ENCODE measurements around the gene NR3C1. TPM values are rescaled to one million over a fixed set of nuclear protein-coding genes. Genes with fewer than 3 reads are reported as not detected.
A peak's percentile ranks its signal among the peaks of the same experiment; 100 is the strongest.

NR3C1 gene
- total RNA-seq, 2 donors from 2014 or later = 166 to 182 TPM

DNA sequence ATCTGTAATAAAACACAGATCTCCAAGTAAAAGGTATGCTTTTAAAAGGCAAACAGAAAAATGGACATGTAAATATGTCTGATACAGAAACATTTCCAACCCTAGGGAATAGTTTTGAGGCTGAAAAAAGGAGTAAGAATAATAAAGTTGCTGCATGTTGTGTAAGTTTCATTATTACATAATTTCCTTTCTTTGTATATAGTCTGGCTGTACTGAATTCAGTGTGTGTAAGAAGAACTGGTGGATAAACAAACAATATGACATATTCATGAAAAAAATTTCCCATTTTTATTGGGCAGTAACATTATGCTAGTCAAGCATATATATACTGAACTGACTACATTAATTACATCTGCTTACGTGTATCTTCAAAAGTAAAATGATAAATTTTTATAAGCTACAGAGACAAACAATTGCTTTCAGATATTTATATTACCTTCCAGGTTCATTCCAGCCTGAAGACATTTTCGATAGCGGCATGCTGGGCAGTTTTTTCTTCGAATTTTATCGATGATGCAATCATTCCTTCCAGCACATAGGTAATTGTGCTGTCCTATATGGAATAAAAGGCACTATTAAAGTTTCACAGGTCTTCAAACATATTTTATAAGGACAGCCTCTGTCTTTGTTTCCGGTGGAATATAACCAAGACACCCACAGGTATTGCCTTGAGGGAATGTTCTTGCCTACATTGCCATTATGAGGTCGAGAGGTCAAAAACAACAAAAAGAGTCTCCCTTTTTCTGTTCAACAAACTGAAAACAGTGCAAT, 93.6 kb downstream of the NR3C1 start:
- DNase-seq (ENCODE audit: low spot score) = no peak
- peaks cover 59 to 60% of the 10 kb centered on the region in 2 donors for H3K4me1 Mint-ChIP-seq (ENCODE audit: low read depth in 2 of 2)
- peaks cover 57% of the 10 kb centered on the region for H3K36me3 Mint-ChIP-seq
- H3K9me3 Mint-ChIP-seq = no peaks in the 10 kb centered on the region
- H3K4me3 Mint-ChIP-seq = peak overlapping the region; percentile 8
- H3K27me3 Mint-ChIP-seq = no peaks in the 10 kb centered on the region
- peak overlapping the region; percentile 61 to 66 for H3K27ac Mint-ChIP-seq
- peak in 1 of 2 donors; percentile 44 for ATAC-seq

DNA sequence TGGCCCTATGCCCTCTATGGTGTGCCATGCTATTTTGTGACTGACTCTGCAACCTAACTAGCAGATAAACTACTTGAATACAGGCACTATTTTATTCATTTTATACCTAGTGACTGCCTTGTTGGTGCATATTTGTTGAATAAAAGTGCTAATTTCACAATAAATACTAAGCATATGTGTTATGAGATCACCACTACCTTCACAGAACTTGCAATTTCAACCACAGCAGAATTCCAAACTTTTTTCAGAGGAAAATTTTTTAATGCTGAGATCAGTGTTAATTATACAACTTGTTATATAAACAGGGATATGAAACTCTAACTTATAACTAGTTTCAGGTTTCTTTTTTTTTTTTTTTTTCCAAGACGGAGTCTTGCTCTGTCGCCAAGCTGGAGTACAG, 94.8 kb downstream of the NR3C1 start:
- Mint-ChIP-seq H3K9me3 (no peaks in the 10 kb centered on the region), H3K36me3 (peaks cover 62% of the 10 kb centered on the region), H3K27ac (peak overlapping the region; percentile 4 to 45), H3K4me1 (ENCODE audit: low read depth in 2 of 2) (peaks cover 63% of the 10 kb centered on the region in 2 donors), H3K27me3 (no peaks in the 10 kb centered on the region), H3K4me3 (no peak overlapping the region)
- DNase-seq (ENCODE audit: low spot score) (no peak), ATAC-seq (no peak)

DNA sequence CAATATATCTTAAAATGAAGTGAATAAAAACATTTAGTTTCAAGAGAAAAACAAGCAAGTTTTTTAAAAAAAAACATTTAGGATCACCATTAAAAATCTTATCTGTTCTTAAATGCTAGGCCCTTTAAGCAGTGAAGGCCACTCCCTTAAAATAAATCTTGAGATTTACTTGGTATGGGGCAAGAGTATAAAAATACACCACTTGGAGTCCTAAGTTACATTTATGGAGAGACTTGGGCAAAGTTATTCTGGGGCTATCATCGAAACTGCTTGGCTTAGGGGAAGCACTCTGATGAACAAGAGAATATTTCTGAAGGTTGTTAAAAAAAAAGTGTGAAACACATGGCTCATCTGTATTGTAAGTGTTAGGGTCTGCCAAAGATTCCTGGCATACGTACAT, 97.4 kb downstream of the NR3C1 start:
- H3K27ac Mint-ChIP-seq = peak overlapping the region in 1 of 2 donors; percentile 15

DNA sequence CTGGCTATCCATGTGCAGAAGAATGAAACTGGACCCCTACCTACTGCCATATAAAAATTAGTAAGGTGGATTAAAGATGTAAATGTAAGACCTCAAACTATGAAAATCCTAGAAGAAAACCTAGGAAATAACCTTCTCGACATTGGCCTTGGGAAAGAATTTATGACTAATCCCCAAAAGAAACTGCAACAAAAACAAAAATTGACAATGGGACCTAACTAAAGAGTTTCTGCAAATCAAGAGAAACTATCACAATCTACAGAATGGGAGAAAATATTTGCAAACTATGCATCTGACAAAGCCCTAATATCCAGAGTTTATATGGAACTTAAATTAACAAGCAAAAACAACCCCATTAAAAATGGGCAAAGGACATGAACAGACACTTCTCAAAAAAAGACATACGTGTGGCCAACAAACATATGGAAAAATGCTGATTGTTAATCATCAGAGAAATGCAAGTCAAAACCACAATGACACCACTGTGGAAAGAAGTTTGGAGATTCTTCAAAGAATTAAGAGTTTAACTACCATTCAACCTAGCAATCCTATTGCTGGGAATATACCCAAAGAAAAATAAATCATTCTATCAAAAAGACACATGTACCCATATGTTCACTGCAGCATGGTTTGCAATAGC, 98.5 kb downstream of the NR3C1 start:
- H3K36me3 Mint-ChIP-seq = peaks cover 45% of the 10 kb centered on the region
- H3K4me3 Mint-ChIP-seq = no peak overlapping the region
- H3K27me3 Mint-ChIP-seq = no peaks in the 10 kb centered on the region
- H3K4me1 Mint-ChIP-seq (ENCODE audit: low read depth in 2 of 2) = peaks cover 44 to 55% of the 10 kb centered on the region in 2 donors
- H3K27ac Mint-ChIP-seq = peak overlapping the region; percentile 9 to 74
- no peaks in the 10 kb centered on the region for H3K9me3 Mint-ChIP-seq
- DNase-seq (ENCODE audit: low spot score) (no peak), ATAC-seq (no peak)

More for the DNA sequence above, 97.4 kb downstream of the NR3C1 start:
- Mint-ChIP-seq H3K4me1 (ENCODE audit: low read depth in 2 of 2) (peaks cover 51 to 53% of the 10 kb centered on the region in 2 donors), H3K4me3 (no peak overlapping the region), H3K36me3 (peaks cover 43% of the 10 kb centered on the region), H3K9me3 (no peaks in the 10 kb centered on the region), H3K27me3 (no peaks in the 10 kb centered on the region)
- DNase-seq (ENCODE audit: low spot score) (no peak), ATAC-seq (no peak)

DNA sequence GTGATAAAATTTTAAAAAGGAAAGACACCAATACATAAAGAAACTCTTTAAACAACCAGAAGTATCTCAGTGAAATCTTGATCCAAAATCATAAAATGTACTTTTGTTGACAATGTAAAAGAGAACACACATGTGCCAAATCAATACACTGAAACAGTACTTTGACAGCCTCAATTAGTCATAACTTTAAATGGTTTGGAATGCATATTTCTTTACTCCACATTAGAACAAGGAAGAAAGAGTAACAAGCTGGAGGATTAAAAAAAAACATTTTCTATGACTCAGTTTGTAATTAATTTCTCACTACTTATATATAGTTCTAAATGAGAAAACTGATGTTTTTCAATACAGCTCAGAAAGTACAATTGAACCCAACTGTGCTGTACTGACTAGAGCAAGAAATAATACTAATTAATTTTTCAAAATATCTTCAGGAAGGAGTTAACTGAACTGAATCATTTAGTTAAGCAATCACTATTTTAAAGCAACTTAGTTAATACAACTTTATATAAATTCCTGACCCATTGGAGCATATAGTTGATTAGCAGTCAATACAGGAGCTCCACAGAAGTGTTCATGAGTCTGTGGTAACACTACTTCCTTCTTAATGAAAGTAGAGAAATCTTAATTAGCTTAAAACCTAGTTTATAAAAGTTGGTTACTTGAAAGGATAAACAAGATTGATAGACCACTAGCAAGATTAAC, 101.0 kb downstream of the NR3C1 start:
- H3K9me3 Mint-ChIP-seq = no peaks in the 10 kb centered on the region
- H3K27ac Mint-ChIP-seq = peak overlapping the region in 1 of 2 donors; percentile 19
- no peaks in the 10 kb centered on the region for H3K27me3 Mint-ChIP-seq
- no peak overlapping the region for H3K4me3 Mint-ChIP-seq
- H3K36me3 Mint-ChIP-seq = peaks cover 39% of the 10 kb centered on the region
- no peak for ATAC-seq
- DNase-seq (ENCODE audit: low spot score) = no peak
- H3K4me1 Mint-ChIP-seq (ENCODE audit: low read depth in 2 of 2) = peaks cover 27 to 46% of the 10 kb centered on the region in 2 donors

- ATAC-seq = no peak
- H3K36me3 Mint-ChIP-seq = peaks cover 34% of the 10 kb centered on the region
- no peak for DNase-seq (ENCODE audit: low spot score)
- H3K4me3 Mint-ChIP-seq = no peak overlapping the region
- H3K4me1 Mint-ChIP-seq (ENCODE audit: low read depth in 2 of 2) = peaks cover 8 to 28% of the 10 kb centered on the region in 2 donors
- no peak overlapping the region for H3K27ac Mint-ChIP-seq
- H3K9me3 Mint-ChIP-seq = no peaks in the 10 kb centered on the region
- no peaks in the 10 kb centered on the region for H3K27me3 Mint-ChIP-seq
Observed at GRCh38 chr5:143297756-143298155, 105.7 kb downstream of the NR3C1 start.

DNA sequence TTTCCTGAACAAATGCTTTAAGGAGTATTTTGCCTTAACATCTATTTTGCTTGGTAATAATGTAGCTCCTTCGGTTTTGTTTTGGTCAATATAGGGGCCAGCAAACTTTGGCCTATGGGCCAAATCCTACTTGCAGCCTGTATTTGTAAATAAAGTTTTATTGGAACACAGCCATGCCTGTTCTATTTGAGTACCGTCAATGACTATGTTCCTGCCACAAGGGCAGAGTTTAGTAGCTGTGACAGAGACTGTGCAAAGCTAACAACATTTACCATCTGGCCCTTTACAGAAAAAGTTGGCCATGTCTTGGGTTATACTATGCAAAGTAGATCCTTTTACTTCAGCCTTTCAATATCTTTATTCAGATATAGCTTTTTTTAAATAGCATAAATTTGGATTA, 113.4 kb downstream of the NR3C1 start:
- Mint-ChIP-seq H3K36me3 (peaks cover 38% of the 10 kb centered on the region), H3K27ac (no peak overlapping the region), H3K4me3 (no peak overlapping the region), H3K27me3 (no peaks in the 10 kb centered on the region), H3K4me1 (ENCODE audit: low read depth in 2 of 2) (peaks cover 13 to 29% of the 10 kb centered on the region in 2 donors), H3K9me3 (no peaks in the 10 kb centered on the region)
- DNase-seq (ENCODE audit: low spot score) = no peak
- no peak for ATAC-seq

DNA sequence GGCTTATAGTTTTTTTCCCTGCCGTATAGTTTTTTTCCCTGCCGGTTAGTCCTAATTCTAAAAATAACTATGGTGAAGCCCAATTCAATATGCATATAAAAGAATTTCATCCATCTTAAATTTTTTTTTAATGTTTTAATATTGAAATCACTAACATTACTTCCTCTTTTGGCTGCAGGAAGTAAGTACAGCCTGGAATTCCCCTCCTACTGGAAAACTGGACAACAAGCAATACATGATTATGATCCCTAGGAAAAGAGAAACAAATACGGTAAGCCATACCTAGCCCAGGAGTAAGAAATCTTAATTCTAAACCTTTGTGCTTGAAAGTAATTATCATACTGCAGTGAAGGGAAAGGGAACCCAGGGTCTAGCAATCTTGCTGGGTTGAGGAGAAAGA, 119.0 kb downstream of the NR3C1 start:
- Mint-ChIP-seq H3K4me3 (no peak overlapping the region), H3K4me1 (ENCODE audit: low read depth in 2 of 2) (peaks cover 6 to 24% of the 10 kb centered on the region in 2 donors), H3K27ac (peak overlapping the region in 1 of 2 donors; percentile 76), H3K9me3 (no peaks in the 10 kb centered on the region), H3K36me3 (peaks cover 22% of the 10 kb centered on the region), H3K27me3 (no peaks in the 10 kb centered on the region)
- no peak for ATAC-seq
- DNase-seq (ENCODE audit: low spot score) = no peak

DNA sequence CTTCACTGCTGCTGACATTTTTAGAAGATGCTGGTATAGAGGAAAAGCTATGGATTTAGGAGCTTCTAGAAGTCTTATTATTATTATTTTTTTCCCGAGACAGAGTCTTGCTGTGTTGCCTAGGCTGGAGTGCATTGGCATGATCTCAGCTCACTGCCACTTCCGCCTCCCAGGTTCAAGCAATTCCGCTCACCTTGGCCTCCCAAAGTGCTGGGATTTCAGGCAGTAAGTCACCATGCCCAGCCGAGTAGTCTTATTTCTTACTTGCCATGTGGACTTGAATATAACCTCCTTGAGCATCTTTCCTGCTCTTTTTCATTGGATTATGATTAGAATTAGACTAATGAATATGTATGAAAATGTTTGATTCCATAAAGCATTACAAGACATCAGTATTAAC, 119.5 kb downstream of the NR3C1 start:
- Mint-ChIP-seq H3K27ac (peak overlapping the region in 1 of 2 donors; percentile 76), H3K36me3 (peaks cover 22% of the 10 kb centered on the region), H3K4me3 (no peak overlapping the region), H3K9me3 (no peaks in the 10 kb centered on the region), H3K4me1 (ENCODE audit: low read depth in 2 of 2) (peaks cover 6 to 25% of the 10 kb centered on the region in 2 donors), H3K27me3 (no peaks in the 10 kb centered on the region)
- DNase-seq (ENCODE audit: low spot score) (no peak), ATAC-seq (no peak)

GRCh38 chr5:143281226-143281625, 122.3 kb downstream of the NR3C1 start:
- Mint-ChIP-seq H3K36me3 (peaks cover 18% of the 10 kb centered on the region), H3K4me1 (ENCODE audit: low read depth in 2 of 2) (peaks cover 8 to 20% of the 10 kb centered on the region in 2 donors), H3K4me3 (no peak overlapping the region), H3K9me3 (no peaks in the 10 kb centered on the region), H3K27ac (peak overlapping the region in 1 of 2 donors; percentile 39), H3K27me3 (no peaks in the 10 kb centered on the region)
- DNase-seq (ENCODE audit: low spot score) (no peak), ATAC-seq (no peak)

GRCh38 chr5:143279698-143280097, 123.8 kb downstream of the NR3C1 start:
- peaks cover 3% of the 10 kb centered on the region for H3K9me3 Mint-ChIP-seq
- H3K27me3 Mint-ChIP-seq = no peaks in the 10 kb centered on the region
- H3K4me1 Mint-ChIP-seq (ENCODE audit: low read depth in 2 of 2) = peaks cover 22 to 25% of the 10 kb centered on the region in 2 donors
- H3K27ac Mint-ChIP-seq = peak overlapping the region in 1 of 2 donors; percentile 38
- H3K36me3 Mint-ChIP-seq = peaks cover 8% of the 10 kb centered on the region
- no peak overlapping the region for H3K4me3 Mint-ChIP-seq
- ATAC-seq = peak; percentile 17 to 52
- DNase-seq (ENCODE audit: low spot score) = no peak

DNA sequence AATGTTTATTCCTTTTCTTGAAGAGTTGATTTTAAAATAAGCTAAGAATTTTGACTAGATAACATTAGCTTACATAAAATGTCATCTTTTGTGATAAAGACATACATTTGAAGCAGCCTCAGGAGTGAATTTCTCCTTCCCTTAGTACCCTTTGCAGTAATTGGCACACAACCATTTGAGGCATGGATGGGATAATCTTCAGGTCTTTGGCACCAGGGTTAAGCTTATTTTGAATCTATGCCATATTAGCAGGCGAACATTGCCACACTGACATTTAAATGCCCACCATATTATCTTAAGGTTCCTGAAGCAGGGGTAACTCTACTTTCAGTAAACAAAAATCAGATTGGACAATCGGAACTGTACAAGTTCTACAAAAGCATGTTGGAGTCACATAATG, 126.0 kb downstream of the NR3C1 start:
- Mint-ChIP-seq H3K27ac (no peak overlapping the region), H3K9me3 (peaks cover 3% of the 10 kb centered on the region), H3K27me3 (no peaks in the 10 kb centered on the region), H3K36me3 (no peaks in the 10 kb centered on the region), H3K4me1 (ENCODE audit: low read depth in 2 of 2) (peaks cover 15 to 26% of the 10 kb centered on the region in 2 donors), H3K4me3 (no peak overlapping the region)
- DNase-seq (ENCODE audit: low spot score) (no peak), ATAC-seq (no peak)

- DNase-seq (ENCODE audit: low spot score) = no peak
- peak overlapping the region; percentile 18 to 74 for H3K27ac Mint-ChIP-seq
Observed at GRCh38 chr5:143275512-143276363, 127.7 kb downstream of the NR3C1 start.

More at GRCh38 chr5:143275512-143276363, 127.7 kb downstream of the NR3C1 start:
- peaks cover 3% of the 10 kb centered on the region for H3K9me3 Mint-ChIP-seq
- H3K36me3 Mint-ChIP-seq = no peaks in the 10 kb centered on the region
- H3K27me3 Mint-ChIP-seq = no peaks in the 10 kb centered on the region
- H3K4me1 Mint-ChIP-seq (ENCODE audit: low read depth in 2 of 2) = peaks cover 15 to 26% of the 10 kb centered on the region in 2 donors
- peak; percentile 44 to 56 for ATAC-seq
- peak overlapping the region; percentile 18 for H3K4me3 Mint-ChIP-seq

Measured in natural killer cell treated with Interleukin-12 subunit alpha and Interleukin-12 subunit beta and Interleukin-15 and Interleukin-18, amount 100 ng/mL, for 72 hours (primary cell).